IPS-20b (cell line): ENCODE results near the gene PTPRQ.
"Not testable (repeated sequence)": the region's sequence is repeated elsewhere in the genome, so short reads cannot be mapped to it uniquely, and the experiment has no call there.

Experiments used
- H3K27ac ChIP-seq: one replicate; pipeline ENCODE4 v1.5.1; 2013; ENCODE audit warnings: low read length
- H3K27me3 ChIP-seq: 2 replicates; pipeline ENCODE4 v1.6.1; 2013; ENCODE audit warnings: mild to moderate bottlenecking, low read length, inconsistent platforms; ENCODE audit not compliant: insufficient read depth
- H3K36me3 ChIP-seq: 2 replicates; pipeline ENCODE4 v1.6.1; 2013; ENCODE audit warnings: low read depth, mild to moderate bottlenecking, inconsistent platforms, low read length, moderate library complexity; ENCODE audit not compliant: insufficient read depth
- H3K4me1 ChIP-seq: 2 replicates; pipeline ENCODE4 v1.6.1; 2013; ENCODE audit warnings: mild to moderate bottlenecking, control low read depth, inconsistent platforms, low read length, moderate library complexity; ENCODE audit not compliant: insufficient read depth
- H3K4me3 ChIP-seq: 2 replicates; pipeline ENCODE4 v1.5.1; 2013; ENCODE audit warnings: mild to moderate bottlenecking, low read length, inconsistent platforms
- H3K9ac ChIP-seq: 2 replicates; pipeline ENCODE4 v1.6.1; 2013; ENCODE audit warnings: low read depth, mild to moderate bottlenecking, inconsistent platforms, low read length, moderate library complexity
- H3K9me3 ChIP-seq: 2 replicates; pipeline ENCODE4 v1.6.1; 2013; ENCODE audit warnings: mild to moderate bottlenecking, low read depth, low read length, inconsistent platforms; ENCODE audit not compliant: insufficient read depth

PTPRQ gene

DNA sequence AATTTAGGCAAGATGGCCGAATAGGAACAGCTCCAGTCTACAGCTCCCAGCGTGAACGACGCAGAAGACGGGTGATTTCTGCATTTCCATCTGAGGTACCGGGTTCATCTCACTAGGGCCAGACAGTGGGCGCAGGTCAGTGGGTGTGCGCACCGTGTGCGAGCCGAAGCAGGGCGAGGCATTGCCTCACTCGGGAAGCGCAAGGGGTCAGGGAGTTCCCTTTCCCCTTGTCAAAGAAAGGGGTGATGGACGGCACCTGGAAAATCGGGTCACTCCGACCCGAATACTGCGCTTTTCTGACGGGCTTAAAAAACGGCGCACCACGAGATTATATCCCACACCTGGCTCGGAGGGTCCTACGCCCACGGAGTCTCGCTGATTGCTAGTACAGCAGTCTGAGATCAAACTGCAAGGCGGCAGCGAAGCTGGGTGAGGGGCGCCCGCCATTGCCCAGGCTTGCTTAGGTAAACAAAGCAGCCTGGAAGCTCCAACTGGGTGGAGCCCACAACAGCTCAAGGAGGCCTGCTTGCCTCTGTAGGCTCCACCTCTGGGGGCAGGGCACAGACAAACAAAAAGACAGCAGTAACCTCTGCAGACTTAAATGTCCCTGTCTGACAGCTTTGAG is 33.6 kb downstream of the PTPRQ start:
- not testable (repeated sequence) for H3K27me3 ChIP-seq, H3K9ac ChIP-seq, H3K9me3 ChIP-seq, H3K27ac ChIP-seq, H3K4me1 ChIP-seq, H3K36me3 ChIP-seq, H3K4me3 ChIP-seq

DNA sequence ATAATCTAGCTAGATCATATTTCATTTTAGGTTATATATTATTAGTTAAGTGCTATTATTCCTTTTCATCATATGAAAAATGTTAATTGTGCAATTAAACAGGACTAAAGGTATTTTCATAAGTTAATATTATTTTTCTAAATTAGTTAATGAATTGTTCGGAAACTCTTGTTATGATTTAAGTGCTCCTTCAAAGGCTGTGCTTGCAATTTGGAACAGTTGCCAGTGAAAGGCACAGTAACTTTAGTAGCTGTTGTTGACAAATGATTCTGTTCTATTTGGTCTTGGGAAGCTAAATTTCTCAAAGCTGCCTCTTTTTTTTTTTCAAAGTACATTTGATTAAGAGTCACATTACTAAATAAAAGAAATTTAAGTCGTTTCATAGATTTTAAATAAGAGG is 40.7 kb downstream of the PTPRQ start:
- Histone ChIP-seq H3K27ac (no peak overlapping the region), H3K4me3 (no peak overlapping the region)

DNA sequence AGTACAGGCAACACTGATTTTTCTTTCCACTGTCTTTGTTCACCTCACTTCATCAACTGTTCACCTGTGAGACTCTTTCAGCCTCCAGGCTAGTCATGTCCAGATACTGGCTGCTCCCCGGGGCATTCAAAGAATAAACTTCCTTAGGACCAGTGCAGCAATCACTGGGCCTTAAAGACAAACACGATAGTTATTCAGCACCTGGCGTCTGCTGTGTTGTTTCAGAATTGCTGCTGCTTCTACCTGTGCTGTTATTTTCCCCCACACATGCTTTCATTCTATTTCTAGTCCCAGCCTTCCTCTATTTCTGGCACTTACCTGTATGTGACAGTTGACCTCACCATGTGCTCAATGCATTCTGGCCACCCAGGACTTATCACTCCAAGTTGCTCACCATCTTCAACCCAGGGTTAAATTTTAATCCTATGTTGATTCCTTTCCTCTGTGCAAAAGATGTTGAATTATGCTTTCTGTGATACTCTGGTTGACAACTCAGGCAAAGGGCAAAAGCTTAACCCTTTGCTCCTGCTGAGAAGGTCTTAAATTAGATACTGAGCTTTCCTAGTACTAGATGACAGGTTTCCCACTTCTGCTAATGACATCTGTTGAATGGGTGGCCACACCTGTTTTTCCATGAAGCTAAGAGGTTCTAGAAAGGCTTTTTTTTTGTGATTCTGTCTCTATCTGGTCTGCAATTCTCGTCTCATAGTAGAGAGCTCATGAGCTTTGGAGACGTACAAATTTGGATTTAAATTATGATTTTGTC is 41.4 kb downstream of the PTPRQ start:
- no peak overlapping the region for H3K9ac ChIP-seq
- no peak overlapping the region for H3K27ac ChIP-seq
- H3K4me3 ChIP-seq = no peak overlapping the region
- H3K36me3 ChIP-seq = no peaks in the 10 kb centered on the region
- no peaks in the 10 kb centered on the region for H3K27me3 ChIP-seq
- H3K9me3 ChIP-seq = no peaks in the 10 kb centered on the region
- no peaks in the 10 kb centered on the region; the same call in 1 of the 2 replicates for H3K4me1 ChIP-seq

More for the DNA sequence above, 40.7 kb downstream of the PTPRQ start:
- no peak overlapping the region for H3K9ac ChIP-seq
- no peaks in the 10 kb centered on the region for H3K4me1 ChIP-seq
- H3K9me3 ChIP-seq = no peaks in the 10 kb centered on the region
- no peaks in the 10 kb centered on the region for H3K27me3 ChIP-seq
- H3K36me3 ChIP-seq = no peaks in the 10 kb centered on the region

DNA sequence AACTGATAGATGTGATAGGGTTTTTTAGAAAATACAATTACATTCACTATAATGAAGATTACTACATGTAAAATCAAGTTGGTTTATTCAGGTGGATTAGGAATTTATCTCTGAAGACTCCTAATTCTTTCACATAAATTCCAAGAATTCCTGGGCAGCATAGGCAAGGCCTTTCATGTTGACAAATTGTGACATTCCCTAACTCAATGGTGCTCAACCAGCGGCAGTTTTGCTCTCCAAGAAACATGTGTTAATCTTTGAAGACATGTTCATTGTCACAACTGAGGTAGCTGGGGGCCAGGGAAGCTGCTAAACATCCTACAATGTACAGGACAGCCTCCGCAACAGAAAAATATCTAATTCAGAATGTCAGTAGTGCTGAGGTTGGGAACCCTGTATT is 46.3 kb downstream of the PTPRQ start:
- Histone ChIP-seq H3K9ac (no peak overlapping the region), H3K9me3 (no peaks in the 10 kb centered on the region), H3K27me3 (no peaks in the 10 kb centered on the region), H3K4me1 (peaks cover 8% of the 10 kb centered on the region), H3K4me3 (no peak overlapping the region), H3K36me3 (no peaks in the 10 kb centered on the region), H3K27ac (no peak overlapping the region)

DNA sequence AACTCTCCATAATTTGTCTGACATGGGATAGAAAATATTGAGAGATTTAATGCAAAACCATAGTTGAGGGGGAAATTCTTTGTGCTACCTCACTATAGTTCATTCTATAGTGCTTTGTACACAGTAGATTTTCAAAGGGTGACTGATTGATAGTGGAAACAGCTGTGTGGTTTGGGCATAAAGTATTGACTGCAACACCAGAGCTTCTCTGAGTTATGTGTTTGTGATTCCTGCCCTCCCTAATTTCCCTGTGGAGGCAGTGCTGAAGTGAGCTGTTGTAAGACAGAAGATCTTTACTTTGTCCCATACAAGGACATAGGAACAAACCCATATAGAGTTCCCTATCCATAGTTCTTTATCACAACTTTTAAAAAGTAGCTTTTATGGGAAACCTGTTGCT is 47.1 kb downstream of the PTPRQ start:
- Histone ChIP-seq H3K9me3 (no peaks in the 10 kb centered on the region), H3K36me3 (no peaks in the 10 kb centered on the region), H3K9ac (no peak overlapping the region), H3K4me3 (no peak overlapping the region), H3K27me3 (no peaks in the 10 kb centered on the region), H3K27ac (no peak overlapping the region), H3K4me1 (peaks cover 8% of the 10 kb centered on the region)

DNA sequence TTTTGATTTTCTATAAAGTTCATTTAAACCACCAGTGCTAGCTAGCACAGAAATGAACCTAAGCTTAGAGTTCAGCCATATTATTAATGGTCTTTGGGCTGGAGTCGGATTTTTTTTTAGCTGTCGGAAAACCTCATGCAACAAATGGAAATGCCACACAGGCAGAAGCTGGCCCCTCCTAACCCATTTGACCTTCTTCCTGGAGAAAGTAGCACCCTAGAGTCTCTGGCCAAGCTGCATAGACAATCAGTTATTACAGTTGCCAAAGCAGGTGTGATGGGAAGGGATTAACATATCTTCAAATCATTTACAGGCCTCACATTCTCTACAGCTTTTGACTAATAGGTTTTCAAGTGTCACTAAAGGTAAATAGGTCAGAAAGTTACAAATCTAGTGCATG is 49.4 kb downstream of the PTPRQ start:
- Histone ChIP-seq H3K27ac (no peak overlapping the region), H3K9ac (no peak overlapping the region), H3K4me3 (no peak overlapping the region), H3K27me3 (no peaks in the 10 kb centered on the region), H3K9me3 (no peaks in the 10 kb centered on the region), H3K4me1 (peaks cover 8% of the 10 kb centered on the region), H3K36me3 (no peaks in the 10 kb centered on the region)

DNA sequence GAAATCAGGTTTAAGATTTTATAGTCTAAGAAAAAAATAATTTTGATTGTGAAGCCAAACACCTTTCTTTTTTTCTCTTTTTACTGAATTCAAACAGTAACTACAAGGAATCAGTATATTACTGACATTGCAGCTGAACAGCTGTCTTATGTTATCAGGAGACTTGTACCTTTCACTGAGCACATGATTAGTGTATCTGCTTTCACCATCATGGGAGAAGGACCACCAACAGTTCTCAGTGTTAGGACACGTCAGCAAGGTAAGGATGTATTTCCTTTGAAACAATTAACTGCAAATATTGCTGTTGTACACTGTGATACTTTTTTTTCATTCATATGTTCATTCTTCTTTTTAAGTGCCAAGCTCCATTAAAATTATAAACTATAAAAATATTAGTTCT is 50.8 kb downstream of the PTPRQ start:
- Histone ChIP-seq H3K9me3 (no peaks in the 10 kb centered on the region), H3K4me1 (peaks cover 8% of the 10 kb centered on the region), H3K27me3 (no peaks in the 10 kb centered on the region), H3K27ac (no peak overlapping the region), H3K9ac (no peak overlapping the region), H3K4me3 (no peak overlapping the region), H3K36me3 (no peaks in the 10 kb centered on the region)

DNA sequence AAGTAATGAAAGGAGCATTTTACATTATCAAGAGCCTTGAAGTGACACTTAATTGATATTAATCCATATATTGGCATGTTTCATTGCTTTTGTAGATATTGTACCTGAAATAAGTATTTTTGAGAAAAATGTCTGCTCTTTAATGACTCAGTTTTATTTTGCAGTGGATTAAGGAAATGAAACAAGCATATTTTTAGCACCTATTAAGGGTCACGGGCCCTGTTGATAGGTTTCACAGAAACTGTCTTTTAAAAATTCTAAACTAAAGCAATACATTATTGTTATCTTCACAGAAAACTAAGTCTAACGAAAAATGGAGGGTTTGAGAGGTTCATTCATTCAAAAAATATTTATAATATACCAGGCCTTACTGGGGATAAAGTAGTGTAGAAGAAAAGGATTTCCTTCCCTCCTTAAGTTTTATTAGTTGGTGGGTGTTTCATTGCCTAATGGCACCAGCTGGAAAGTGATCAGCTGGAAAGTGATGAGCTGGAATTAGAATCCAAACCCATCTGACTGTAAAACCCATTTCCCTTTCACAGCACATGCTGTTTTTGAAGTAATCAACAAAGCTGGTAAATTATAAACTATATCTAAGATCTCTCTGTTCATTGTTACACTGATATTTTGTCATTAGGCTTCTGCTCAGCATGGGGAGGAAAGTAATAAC is 54.2 kb downstream of the PTPRQ start:
- no peaks in the 10 kb centered on the region for H3K4me1 ChIP-seq
- no peaks in the 10 kb centered on the region for H3K36me3 ChIP-seq
- no peaks in the 10 kb centered on the region for H3K9me3 ChIP-seq
- H3K27ac ChIP-seq = no peak overlapping the region
- no peaks in the 10 kb centered on the region for H3K27me3 ChIP-seq
- no peak overlapping the region for H3K4me3 ChIP-seq
- no peak overlapping the region for H3K9ac ChIP-seq

DNA sequence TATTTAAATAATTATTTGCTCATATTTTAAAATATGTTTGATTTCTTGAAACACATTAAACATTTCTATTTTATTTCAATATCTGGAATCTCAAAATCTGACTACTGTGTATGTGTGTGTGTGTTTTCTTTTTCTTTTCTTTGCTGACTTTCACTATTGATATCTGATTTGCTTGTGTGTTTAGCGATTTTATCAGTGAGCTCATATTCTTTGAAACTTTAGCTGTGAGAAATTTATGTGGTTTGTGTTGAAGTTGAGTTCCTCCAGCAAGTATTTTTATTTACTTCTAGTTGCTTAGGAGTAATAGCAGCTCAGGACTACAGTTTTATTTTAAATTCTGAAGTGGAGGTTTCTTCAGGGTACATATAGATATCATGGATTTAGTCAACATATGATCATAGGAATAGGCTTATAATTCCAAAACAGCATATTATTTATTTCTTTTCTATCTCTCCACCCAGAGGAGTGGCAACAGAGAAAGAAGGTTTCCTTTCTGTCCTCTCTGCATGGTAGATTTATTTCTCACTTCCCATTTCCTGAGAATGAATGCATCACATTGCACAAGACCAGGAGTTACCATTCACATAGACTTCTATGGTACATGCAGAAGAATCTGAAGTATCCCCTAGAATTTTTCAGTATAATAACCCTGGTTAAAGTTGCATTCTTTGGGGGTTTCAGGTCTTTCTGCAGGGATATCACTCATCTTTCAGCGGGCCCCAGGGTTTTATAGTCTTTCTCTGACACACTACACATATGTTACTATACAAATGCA is 60.5 kb downstream of the PTPRQ start:
- Histone ChIP-seq H3K4me1 (no peaks in the 10 kb centered on the region), H3K9me3 (no peaks in the 10 kb centered on the region), H3K27ac (no peak overlapping the region), H3K9ac (no peak overlapping the region), H3K27me3 (no peaks in the 10 kb centered on the region), H3K4me3 (no peak overlapping the region), H3K36me3 (no peaks in the 10 kb centered on the region)

DNA sequence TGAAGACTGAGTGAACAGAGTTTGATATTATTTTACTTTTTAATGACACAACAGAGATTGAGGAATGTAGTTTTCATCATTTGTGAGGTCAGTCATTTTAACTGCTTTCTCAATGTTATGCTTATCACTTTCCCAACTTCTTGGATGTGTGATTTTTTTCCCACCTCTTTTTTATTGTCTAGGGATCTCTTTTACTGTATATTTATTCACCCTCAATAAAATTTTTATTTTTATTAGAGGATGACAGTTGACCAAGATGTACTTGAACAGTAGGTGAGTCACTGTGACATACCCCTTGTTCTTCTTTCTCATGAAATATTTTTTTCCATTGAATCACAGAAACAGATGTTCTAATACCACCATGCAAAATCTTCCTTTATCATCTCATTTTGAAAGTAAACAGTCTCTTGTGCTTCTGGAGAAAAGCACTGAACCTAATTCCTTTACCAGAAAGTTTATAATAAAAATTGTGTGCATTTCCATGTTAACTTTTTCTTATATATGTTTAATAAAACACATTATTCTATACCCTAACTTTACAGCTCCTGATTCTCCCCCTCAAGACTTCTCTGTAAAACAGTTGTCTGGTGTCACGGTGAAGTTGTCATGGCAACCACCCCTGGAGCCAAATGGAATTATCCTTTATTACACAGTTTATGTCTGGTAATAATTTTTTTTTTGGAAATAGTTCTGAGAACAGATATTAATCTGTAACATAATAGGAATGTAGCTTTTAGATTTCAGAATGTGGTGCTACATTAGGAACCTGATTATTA is 65.9 kb downstream of the PTPRQ start:
- Histone ChIP-seq H3K4me1 (no peaks in the 10 kb centered on the region), H3K27me3 (no peaks in the 10 kb centered on the region), H3K9me3 (no peaks in the 10 kb centered on the region), H3K27ac (no peak overlapping the region), H3K4me3 (no peak overlapping the region), H3K36me3 (no peaks in the 10 kb centered on the region), H3K9ac (no peak overlapping the region)

DNA sequence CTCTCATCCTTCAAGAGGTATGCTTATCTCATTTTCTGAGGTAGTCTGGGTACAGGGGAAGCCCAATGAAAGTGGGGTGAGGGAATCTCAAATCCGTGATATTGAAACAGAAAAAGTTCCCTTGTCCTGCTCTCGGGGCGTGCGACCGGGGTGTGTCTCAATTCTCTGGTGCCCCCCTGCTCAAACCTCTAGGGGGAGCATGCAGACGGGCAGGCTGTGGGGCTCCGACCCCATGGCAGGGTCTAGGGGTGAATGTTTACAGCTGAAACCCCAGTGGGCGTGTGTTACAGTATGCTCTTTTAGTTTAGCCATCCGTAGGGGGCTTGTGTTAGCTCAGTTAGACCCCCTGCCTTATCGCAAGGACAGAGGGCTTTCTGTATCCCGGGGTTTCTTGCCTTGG is 68.7 kb downstream of the PTPRQ start:
- H3K9me3 ChIP-seq = peaks cover 5% of the 10 kb centered on the region; the same call in 1 of the 2 replicates
- no peaks in the 10 kb centered on the region for H3K36me3 ChIP-seq
- no peaks in the 10 kb centered on the region for H3K27me3 ChIP-seq
- H3K4me3 ChIP-seq = no peak overlapping the region
- H3K4me1 ChIP-seq = no peaks in the 10 kb centered on the region
- H3K27ac ChIP-seq = no peak overlapping the region
- H3K9ac ChIP-seq = no peak overlapping the region
